ENCODE data around the gene FOXN1. TPM values are rescaled to one million over a fixed set of nuclear protein-coding genes. Genes with fewer than 3 reads are reported as not detected.

Gene FOXN1
- total RNA-seq, 8 experiments from 2014 or later = 0.08 to 0.73 (median 0.66) TPM; not detected in 3

DNA sequence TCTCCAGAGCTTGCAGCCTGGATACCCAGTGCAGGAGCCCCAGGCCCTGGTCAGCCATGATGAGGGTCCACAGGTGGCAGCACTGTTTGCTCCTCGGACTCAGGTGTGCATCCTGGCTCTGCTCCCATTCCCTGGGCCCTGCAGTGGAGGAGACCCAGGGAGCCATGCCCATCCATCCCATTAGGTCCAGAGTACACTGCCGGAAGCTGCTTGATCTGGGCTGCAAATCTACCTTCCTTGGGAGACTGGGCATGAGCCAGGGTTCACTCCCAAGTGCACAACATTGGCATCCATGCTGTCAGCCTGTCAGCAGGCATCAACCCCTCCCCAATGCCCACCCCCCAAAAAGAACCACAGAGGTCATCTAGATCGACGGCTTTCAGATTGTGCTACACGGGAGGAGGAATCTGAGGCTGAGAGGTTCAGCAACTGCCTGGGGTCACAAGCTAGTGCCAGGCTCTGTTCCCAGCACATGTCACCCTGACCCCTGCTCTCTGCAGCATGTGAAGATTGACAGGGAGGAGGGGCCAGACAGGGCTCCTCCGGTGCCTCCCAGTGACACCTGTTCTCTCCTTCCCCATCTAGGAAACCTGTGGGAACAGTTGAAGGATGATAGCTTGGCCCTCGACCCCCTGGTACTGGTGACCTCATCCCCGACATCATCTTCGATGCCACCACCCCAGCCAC is 30.5 kb downstream of the FOXN1 start:
- H3K4me3 ChIP-seq = no peak overlapping the region
- in situ Hi-C loops (cut with MboI; ENCODE audit: low pct_unique_long_range_greater_than_20kb in 2 of 9, low sequenced_read_pairs in 9 of 9, unreplicated experiment in 9 of 9) = loop anchor here in 1 of 9 experiments (5.0 kb wide), 1 partner anchor 39 kb away; no protein-coding TSS in a partner anchor
- peak in 1 of 8 experiments; percentile 10 for ATAC-seq (replicated peaks in 6 of 8)
- H3K27ac ChIP-seq = no peak overlapping the region
- H3K4me1 ChIP-seq (replicated peaks in 1 of 2) = no peaks in the 10 kb centered on the region
- 0 to 75% (median 60%) methylated on average over 1 to 2 of the region's 9 CpGs; no CpG with 5 or more reads in 5 of the 10 experiments for WGBS, 10 experiments

DNA sequence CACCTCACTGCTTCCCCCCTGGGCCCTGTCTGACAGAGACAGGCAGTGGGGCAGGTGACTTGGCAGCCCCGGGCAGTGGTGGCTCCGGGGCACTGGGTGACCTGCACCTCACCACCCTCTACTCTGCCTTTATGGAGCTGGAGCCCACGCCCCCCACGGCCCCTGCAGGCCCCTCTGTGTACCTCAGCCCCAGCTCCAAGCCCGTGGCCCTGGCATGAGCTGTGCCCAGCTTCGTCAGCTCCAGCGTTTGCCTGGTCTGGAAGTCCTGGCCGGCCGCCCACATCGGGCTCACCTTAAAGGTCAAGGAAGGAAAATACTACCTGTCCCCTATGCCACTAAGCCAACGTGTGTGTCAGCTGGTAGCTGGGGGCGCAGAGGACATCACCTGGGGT is 31.1 kb downstream of the FOXN1 start:
- ATAC-seq (replicated peaks in 6 of 8) = no peak
- 80% methylated on average over 5 of the region's 12 CpGs; no CpG with 5 or more reads in 9 of the 10 experiments for WGBS, 10 experiments
- no peak overlapping the region for H3K4me3 ChIP-seq
- in situ Hi-C loops (cut with MboI; ENCODE audit: low pct_unique_long_range_greater_than_20kb in 2 of 9, low sequenced_read_pairs in 9 of 9, unreplicated experiment in 9 of 9) = loop anchor here in 1 of 9 experiments (5.0 kb wide), 1 partner anchor 40 kb away; no protein-coding TSS in a partner anchor
- H3K4me1 ChIP-seq (replicated peaks in 1 of 2) = no peaks in the 10 kb centered on the region
- H3K27ac ChIP-seq = no peak overlapping the region

GRCh38 chr17:28538296-28538895 is 32.2 kb downstream of the FOXN1 start:
- in situ Hi-C loops (cut with MboI; ENCODE audit: low pct_unique_long_range_greater_than_20kb in 2 of 9, low sequenced_read_pairs in 9 of 9, unreplicated experiment in 9 of 9) = loop anchor here in 1 of 9 experiments (5.0 kb wide), 1 partner anchor 41 kb away; no protein-coding TSS in a partner anchor
- 52 to 100% (median 74%) methylated on average over 1 to 8 of the region's 14 CpGs; no CpG with 5 or more reads in 2 of the 10 experiments for WGBS, 10 experiments
- ATAC-seq (replicated peaks in 6 of 8) = no peak

GRCh38 chr17:28540231-28540630 is 34.1 kb downstream of the FOXN1 start:
- no peak overlapping the region for H3K4me3 ChIP-seq
- peak in 1 of 8 experiments; percentile 8 for ATAC-seq (replicated peaks in 6 of 8)
- in situ Hi-C loops (cut with MboI; ENCODE audit: low pct_unique_long_range_greater_than_20kb in 2 of 9, low sequenced_read_pairs in 9 of 9, unreplicated experiment in 9 of 9) = loop anchor here in 1 of 9 experiments (10.0 kb wide), 1 partner anchor 45 kb away; no protein-coding TSS in a partner anchor
- 73 to 100% (median 100%) methylated on average over 1 to 3 of the region's 4 CpGs; no CpG with 5 or more reads in 6 of the 10 experiments for WGBS, 10 experiments
- no peak overlapping the region for H3K27ac ChIP-seq
- H3K4me1 ChIP-seq (replicated peaks in 1 of 2) = no peaks in the 10 kb centered on the region

More at GRCh38 chr17:28538296-28538895, 32.2 kb downstream of the FOXN1 start:
- H3K4me1 ChIP-seq (replicated peaks in 1 of 2) = no peaks in the 10 kb centered on the region
- H3K27ac ChIP-seq = no peak overlapping the region
- H3K4me3 ChIP-seq = no peak overlapping the region

GRCh38 chr17:28541439-28541838 is 35.3 kb downstream of the FOXN1 start:
- Histone ChIP-seq H3K27ac (no peak overlapping the region), H3K4me3 (no peak overlapping the region), H3K4me1 (replicated peaks in 1 of 2) (peaks cover 0 to 2% of the 10 kb centered on the region in 2 donors)
- WGBS, 10 experiments = 38 to 100% (median 75%) methylated on average over 1 to 4 of the region's 4 CpGs; no CpG with 5 or more reads in 2 of the 10 experiments
- ATAC-seq (replicated peaks in 6 of 8) = no peak
- in situ Hi-C loops (cut with MboI; ENCODE audit: low pct_unique_long_range_greater_than_20kb in 2 of 9, low sequenced_read_pairs in 9 of 9, unreplicated experiment in 9 of 9) = loop anchor here in 1 of 9 experiments (10.0 kb wide), 1 partner anchor 47 kb away; no protein-coding TSS in a partner anchor

DNA sequence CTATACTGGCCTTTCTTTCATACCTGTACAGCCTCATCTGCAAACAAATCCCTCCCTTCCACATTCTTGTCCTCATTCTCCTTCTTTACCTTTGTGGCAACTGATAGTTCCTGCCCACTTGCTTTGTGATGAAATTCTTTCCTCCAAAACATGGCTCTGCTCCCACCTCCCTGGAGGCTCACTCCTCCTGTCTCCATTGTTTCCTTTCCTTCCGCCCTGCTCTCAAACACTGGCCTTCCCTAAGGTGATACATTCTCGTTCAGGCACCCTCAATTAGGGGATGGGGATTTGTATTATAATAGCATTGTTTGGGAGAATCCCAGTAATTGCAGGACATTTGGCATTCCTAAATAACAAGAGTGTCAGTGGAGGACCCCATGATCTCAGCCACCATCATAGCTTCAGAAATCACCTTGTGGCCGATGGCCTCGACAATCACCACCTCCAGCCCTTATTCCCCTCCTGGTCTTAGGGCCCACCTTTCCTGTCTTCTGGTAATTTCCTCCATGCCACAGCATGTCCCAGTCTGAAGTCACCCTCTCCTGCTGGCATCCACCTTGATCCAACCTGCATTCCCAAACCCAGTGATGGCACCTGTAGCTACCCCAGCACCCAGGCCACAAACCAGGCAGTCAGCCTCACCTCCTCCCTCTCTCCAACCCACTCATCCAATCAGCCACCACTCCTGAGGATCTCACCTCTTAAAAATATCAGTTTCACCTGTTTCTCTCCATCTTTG is 38.4 kb downstream of the FOXN1 start:
- in situ Hi-C loops (cut with MboI; ENCODE audit: low pct_unique_long_range_greater_than_20kb in 2 of 9, low sequenced_read_pairs in 9 of 9, unreplicated experiment in 9 of 9) = loop anchor here in 1 of 9 experiments (10.0 kb wide), 1 partner anchor 50 kb away; no protein-coding TSS in a partner anchor
- H3K4me1 ChIP-seq (replicated peaks in 1 of 2) = peaks cover under 1 to 2% of the 10 kb centered on the region in 2 donors
- H3K4me3 ChIP-seq = no peak overlapping the region
- WGBS, 10 experiments = 40 to 100% (median 63%) methylated on average over 1 to 4 of the region's 4 CpGs; no CpG with 5 or more reads in 4 of the 10 experiments
- no peak for ATAC-seq (replicated peaks in 6 of 8)
- H3K27ac ChIP-seq = no peak overlapping the region

DNA sequence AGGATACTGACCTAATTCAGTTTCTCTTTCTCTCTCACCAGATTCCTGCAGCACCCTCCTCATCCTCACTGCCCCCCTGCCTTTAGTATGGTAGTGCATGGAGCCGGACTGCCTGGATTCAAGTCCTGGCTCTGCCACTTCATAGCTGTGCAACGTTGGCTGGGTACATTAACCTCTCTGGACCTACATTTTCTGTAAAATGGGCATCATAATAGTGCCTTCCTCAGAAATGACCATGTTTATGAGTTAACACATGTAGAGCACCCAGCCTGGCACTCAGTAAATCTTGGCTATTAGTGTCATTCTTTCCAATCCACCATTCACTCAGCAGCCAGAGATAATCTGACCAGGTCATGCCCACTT is 39.0 kb downstream of the FOXN1 start:
- H3K4me1 ChIP-seq (replicated peaks in 1 of 2) = peaks cover 2 to 6% of the 10 kb centered on the region in 2 donors
- no peak overlapping the region for H3K4me3 ChIP-seq
- in situ Hi-C loops (cut with MboI; ENCODE audit: low pct_unique_long_range_greater_than_20kb in 2 of 9, low sequenced_read_pairs in 9 of 9, unreplicated experiment in 9 of 9) = loop anchor here in 1 of 9 experiments (10.0 kb wide), 1 partner anchor 50 kb away; no protein-coding TSS in a partner anchor
- 26 to 63% (median 52%) methylated on average over 2 of the region's 2 CpGs; no CpG with 5 or more reads in 6 of the 10 experiments for WGBS, 10 experiments
- ATAC-seq (replicated peaks in 6 of 8) = no peak
- peak overlapping the region in 1 of 2 donors; percentile 61 for H3K27ac ChIP-seq

DNA sequence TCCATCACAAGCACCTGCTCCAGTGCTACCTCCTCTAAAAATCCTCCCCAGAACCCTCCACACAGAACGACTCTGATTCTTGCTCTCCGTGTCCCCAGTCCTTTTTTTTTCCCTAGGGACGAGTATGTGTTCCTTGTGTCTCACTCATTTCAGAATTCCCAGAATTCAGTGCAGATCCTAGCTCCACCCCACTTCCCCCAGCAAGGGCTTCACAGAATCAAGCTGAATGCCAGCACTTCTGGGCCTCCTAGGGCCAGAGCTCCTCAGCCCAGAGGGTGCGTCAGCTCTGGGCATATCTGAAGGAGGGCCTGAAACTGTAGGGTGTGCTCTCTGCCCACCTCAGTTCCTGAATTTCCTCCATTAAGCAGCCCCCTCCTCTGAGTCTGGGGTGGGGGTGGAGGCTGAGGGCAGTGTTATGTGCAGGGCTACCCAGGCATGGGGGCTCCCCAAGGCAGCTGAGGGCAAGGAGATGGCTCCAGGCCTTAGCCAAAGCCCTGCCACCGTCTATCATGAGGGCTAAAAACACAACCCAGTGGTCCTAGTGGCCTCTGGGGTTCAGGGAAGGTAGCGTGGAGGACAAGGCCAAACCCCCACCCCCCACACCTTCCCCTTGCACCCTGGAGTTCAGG is 39.8 kb downstream of the FOXN1 start:
- in situ Hi-C loops (cut with MboI; ENCODE audit: low pct_unique_long_range_greater_than_20kb in 2 of 9, low sequenced_read_pairs in 9 of 9, unreplicated experiment in 9 of 9) = loop anchor here in 1 of 9 experiments (10.0 kb wide), 1 partner anchor 51 kb away; no protein-coding TSS in a partner anchor
- WGBS, 10 experiments = 7 to 64% (median 47%) methylated on average over 1 to 4 of the region's 6 CpGs; no CpG with 5 or more reads in 3 of the 10 experiments
- ATAC-seq (replicated peaks in 6 of 8) = peak in 5 of 8 experiments; percentile 51 to 76 (median 71)

GRCh38 chr17:28547096-28547622 is 41.0 kb downstream of the FOXN1 start:
- 64 to 100% (median 100%) methylated on average over 1 to 6 of the region's 14 CpGs; no CpG with 5 or more reads in 7 of the 10 experiments for WGBS, 10 experiments
- Histone ChIP-seq H3K4me1 (replicated peaks in 1 of 2) (peaks cover 15 to 22% of the 10 kb centered on the region in 2 donors), H3K4me3 (no peak overlapping the region), H3K27ac (no peak overlapping the region)
- in situ Hi-C loops (cut with MboI; ENCODE audit: low pct_unique_long_range_greater_than_20kb in 2 of 9, low sequenced_read_pairs in 9 of 9, unreplicated experiment in 9 of 9) = loop anchor here in 1 of 9 experiments (10.0 kb wide), 1 partner anchor 52 kb away; no protein-coding TSS in a partner anchor
- no peak for ATAC-seq (replicated peaks in 6 of 8)

More for the DNA sequence above, 39.8 kb downstream of the FOXN1 start:
- no peak overlapping the region for H3K4me3 ChIP-seq
- H3K4me1 ChIP-seq (replicated peaks in 1 of 2) = peaks cover 7 to 14% of the 10 kb centered on the region in 2 donors
- peak overlapping the region in 1 of 2 donors; percentile 61 for H3K27ac ChIP-seq

DNA sequence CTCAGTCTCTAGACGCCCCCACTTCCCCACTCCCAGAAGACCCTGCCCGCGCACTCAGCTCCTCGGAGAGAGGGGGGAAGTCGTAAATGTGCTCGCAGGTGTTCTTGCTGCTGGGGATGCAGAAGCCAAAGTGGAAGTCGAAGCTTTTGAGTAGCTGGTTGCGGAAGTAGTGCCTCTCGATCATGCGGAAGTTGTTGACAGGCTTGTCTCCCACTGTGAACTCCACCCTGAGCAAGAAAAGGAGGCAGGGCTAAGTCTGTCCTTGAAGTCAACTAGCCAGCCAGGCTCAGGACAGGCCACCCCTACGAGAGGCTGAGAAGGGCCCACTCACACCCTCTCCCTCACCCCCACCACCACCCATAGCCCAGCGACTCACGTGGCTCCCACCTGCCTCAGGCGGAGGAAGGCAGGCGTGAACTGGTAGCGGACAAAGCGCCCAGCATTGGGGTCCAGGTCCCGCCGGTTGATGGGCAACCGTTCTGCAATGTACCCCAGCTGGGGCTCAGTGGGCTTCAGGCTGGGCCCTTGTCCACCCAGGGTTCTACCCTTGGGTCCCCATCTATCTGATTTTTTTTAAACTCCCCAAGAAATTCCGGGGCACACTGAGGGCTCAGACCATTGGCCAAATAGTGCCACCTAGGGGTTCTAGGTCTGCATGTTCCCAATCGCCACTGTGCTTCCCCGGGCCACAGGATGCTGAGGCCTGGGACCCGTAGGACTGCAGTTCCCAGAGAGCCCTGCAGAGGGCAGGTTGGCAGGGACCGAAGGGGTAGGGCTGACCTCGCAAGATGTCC is 41.7 kb downstream of the FOXN1 start:
- WGBS, 10 experiments = 26 to 100% (median 93%) methylated on average over 3 to 7 of the region's 26 CpGs; no CpG with 5 or more reads in 4 of the 10 experiments
- in situ Hi-C loops (cut with MboI; ENCODE audit: low pct_unique_long_range_greater_than_20kb in 2 of 9, low sequenced_read_pairs in 9 of 9, unreplicated experiment in 9 of 9) = loop anchor here in 1 of 9 experiments (10.0 kb wide), 1 partner anchor 53 kb away; no protein-coding TSS in a partner anchor
- peaks cover 15 to 23% of the 10 kb centered on the region in 2 donors for H3K4me1 ChIP-seq (replicated peaks in 1 of 2)
- H3K4me3 ChIP-seq = no peak overlapping the region
- ATAC-seq (replicated peaks in 6 of 8) = peak in 4 of 8 experiments; percentile 19 to 68 (median 57)
- no peak overlapping the region for H3K27ac ChIP-seq
